Measurements from ENCODE around the gene PIP4K2A.

Gene PIP4K2A

DNA sequence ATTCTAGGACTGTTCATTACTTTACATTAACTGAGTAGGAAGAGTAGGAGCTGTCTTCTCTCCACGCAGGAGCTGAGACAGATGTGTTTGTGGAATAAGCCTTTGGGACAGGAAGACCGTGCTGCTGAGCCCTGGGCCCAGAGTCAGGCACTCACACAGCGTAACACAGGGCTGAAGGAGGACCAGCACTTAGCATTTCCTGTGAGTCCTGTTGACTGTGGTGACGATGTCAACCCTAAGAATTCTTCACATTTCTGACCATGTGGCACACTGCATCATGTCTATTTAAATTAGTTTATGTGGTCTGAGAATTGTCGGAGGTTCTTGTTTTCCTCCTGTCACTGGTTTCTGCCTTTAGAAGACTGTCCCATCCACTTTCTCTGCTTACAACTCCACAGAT, 117.2 kb downstream of the PIP4K2A start:
- peak; percentile 51 for ATAC-seq

DNA sequence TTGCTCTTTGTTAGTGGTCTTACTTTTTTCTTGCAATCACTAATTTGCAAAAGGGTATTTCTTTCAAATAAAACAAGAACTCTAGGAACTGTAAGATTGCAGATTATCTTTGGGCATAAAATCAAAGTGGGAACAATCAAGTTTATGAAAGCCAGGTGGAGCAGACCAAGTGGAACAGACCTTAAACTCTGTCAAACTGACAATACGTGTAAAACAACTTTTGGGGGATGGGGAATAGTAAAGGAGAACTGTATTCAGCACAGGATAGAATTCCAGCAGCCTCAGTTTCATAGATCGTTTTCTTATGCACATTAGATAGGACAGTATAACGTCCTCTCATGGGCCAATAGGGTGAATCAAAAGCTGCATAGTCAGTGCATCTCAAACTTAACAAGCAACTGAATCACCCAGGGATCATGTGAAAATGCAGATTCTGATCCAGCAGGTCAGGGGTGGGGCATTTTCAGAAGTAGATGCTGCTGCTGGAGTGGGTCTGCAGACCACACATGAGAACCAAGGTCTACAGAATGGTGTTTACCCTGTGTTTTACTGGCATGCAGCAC, 120.7 kb downstream of the PIP4K2A start:
- no peak for ATAC-seq
- no peak for TF ChIP-seq GLIS3 (CRISPR knock-in tag; IDR thresholded peaks at IDR 0.05)
- TF ChIP-seq CSDC2 (CRISPR knock-in tag; IDR thresholded peaks at IDR 0.05) = no peak
- no peak for TF ChIP-seq ARNTL (CRISPR knock-in tag; IDR thresholded peaks at IDR 0.05; ENCODE audit: borderline replicate concordance, low read depth)
- no peak for TF ChIP-seq ZC3H10 (CRISPR knock-in tag; IDR thresholded peaks at IDR 0.05)
- no peak for TF ChIP-seq ISL1 (CRISPR knock-in tag; IDR thresholded peaks at IDR 0.05)
- no peak for TF ChIP-seq BACH2 (CRISPR knock-in tag; IDR thresholded peaks at IDR 0.05; ENCODE audit: borderline replicate concordance)
- TF ChIP-seq RARB (CRISPR knock-in tag; IDR thresholded peaks at IDR 0.05) = no peak
- no peak for TF ChIP-seq ESRRG (CRISPR knock-in tag; IDR thresholded peaks at IDR 0.05)
- no peak for TF ChIP-seq SNAI2 (CRISPR knock-in tag; IDR thresholded peaks at IDR 0.05)
- TF ChIP-seq ZFP3 (CRISPR knock-in tag; IDR thresholded peaks at IDR 0.05) = no peak
- TF ChIP-seq, protein P1, sequence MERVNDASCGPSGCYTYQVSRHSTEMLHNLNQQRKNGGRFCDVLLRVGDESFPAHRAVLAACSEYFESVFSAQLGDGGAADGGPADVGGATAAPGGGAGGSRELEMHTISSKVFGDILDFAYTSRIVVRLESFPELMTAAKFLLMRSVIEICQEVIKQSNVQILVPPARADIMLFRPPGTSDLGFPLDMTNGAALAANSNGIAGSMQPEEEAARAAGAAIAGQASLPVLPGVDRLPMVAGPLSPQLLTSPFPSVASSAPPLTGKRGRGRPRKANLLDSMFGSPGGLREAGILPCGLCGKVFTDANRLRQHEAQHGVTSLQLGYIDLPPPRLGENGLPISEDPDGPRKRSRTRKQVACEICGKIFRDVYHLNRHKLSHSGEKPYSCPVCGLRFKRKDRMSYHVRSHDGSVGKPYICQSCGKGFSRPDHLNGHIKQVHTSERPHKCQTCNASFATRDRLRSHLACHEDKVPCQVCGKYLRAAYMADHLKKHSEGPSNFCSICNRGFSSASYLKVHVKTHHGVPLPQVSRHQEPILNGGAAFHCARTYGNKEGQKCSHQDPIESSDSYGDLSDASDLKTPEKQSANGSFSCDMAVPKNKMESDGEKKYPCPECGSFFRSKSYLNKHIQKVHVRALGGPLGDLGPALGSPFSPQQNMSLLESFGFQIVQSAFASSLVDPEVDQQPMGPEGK (CRISPR knock-in tag; IDR thresholded peaks at IDR 0.05; ENCODE audit: borderline replicate concordance) = no peak
- TF ChIP-seq ZFP30 (CRISPR knock-in tag; IDR thresholded peaks at IDR 0.05) = no peak
- TF ChIP-seq, protein P2, sequence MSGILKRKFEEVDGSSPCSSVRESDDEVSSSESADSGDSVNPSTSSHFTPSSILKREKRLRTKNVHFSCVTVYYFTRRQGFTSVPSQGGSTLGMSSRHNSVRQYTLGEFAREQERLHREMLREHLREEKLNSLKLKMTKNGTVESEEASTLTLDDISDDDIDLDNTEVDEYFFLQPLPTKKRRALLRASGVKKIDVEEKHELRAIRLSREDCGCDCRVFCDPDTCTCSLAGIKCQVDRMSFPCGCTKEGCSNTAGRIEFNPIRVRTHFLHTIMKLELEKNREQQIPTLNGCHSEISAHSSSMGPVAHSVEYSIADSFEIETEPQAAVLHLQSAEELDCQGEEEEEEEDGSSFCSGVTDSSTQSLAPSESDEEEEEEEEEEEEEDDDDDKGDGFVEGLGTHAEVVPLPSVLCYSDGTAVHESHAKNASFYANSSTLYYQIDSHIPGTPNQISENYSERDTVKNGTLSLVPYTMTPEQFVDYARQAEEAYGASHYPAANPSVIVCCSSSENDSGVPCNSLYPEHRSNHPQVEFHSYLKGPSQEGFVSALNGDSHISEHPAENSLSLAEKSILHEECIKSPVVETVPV (CRISPR knock-in tag; IDR thresholded peaks at IDR 0.05) = no peak

More for the DNA sequence above, 117.2 kb downstream of the PIP4K2A start:
- peak; percentile 60; the same call in 1 of the 2 replicates for TF ChIP-seq ESRRG (CRISPR knock-in tag; IDR thresholded peaks at IDR 0.05)
- no peak for TF ChIP-seq ZNF8 (CRISPR knock-in tag; IDR thresholded peaks at IDR 0.05)
- TF ChIP-seq PPARA (CRISPR knock-in tag; IDR thresholded peaks at IDR 0.05; ENCODE audit: borderline replicate concordance) = no peak
- TF ChIP-seq SNAI2 (CRISPR knock-in tag; IDR thresholded peaks at IDR 0.05) = no peak
- TF ChIP-seq OSR1 (CRISPR knock-in tag; IDR thresholded peaks at IDR 0.05) = no peak
- TF ChIP-seq ZFP30 (CRISPR knock-in tag; IDR thresholded peaks at IDR 0.05) = no peak
- no peak for TF ChIP-seq BACH2 (CRISPR knock-in tag; IDR thresholded peaks at IDR 0.05; ENCODE audit: borderline replicate concordance)

DNA sequence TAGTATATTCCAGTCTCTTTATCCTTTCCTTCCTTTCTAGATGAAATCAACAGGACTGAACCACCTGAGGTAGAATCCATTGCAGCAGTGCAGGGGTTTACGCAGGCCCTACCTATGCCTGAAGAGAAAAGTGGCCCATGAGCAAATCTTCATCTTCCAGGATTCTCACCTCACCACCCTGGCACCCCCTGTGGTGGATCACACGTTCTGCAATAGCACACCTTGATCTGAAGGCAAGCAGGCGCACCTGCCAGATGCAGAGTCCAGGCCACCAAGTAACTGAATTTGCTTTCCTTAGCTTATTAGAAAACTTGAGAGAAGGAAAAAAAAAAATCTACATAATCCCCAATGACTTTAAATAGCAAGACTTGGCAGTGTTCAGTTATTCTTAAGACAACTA, 121.4 kb downstream of the PIP4K2A start:
- no peak for ATAC-seq
- TF ChIP-seq TCF4 (CRISPR knock-in tag; IDR thresholded peaks at IDR 0.05; ENCODE audit: borderline replicate concordance) = no peak
- no peak for TF ChIP-seq TOX (CRISPR knock-in tag; IDR thresholded peaks at IDR 0.05; ENCODE audit: borderline replicate concordance)
- TF ChIP-seq, protein P3, sequence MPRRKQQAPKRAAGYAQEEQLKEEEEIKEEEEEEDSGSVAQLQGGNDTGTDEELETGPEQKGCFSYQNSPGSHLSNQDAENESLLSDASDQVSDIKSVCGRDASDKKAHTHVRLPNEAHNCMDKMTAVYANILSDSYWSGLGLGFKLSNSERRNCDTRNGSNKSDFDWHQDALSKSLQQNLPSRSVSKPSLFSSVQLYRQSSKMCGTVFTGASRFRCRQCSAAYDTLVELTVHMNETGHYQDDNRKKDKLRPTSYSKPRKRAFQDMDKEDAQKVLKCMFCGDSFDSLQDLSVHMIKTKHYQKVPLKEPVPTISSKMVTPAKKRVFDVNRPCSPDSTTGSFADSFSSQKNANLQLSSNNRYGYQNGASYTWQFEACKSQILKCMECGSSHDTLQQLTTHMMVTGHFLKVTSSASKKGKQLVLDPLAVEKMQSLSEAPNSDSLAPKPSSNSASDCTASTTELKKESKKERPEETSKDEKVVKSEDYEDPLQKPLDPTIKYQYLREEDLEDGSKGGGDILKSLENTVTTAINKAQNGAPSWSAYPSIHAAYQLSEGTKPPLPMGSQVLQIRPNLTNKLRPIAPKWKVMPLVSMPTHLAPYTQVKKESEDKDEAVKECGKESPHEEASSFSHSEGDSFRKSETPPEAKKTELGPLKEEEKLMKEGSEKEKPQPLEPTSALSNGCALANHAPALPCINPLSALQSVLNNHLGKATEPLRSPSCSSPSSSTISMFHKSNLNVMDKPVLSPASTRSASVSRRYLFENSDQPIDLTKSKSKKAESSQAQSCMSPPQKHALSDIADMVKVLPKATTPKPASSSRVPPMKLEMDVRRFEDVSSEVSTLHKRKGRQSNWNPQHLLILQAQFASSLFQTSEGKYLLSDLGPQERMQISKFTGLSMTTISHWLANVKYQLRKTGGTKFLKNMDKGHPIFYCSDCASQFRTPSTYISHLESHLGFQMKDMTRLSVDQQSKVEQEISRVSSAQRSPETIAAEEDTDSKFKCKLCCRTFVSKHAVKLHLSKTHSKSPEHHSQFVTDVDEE (CRISPR knock-in tag; IDR thresholded peaks at IDR 0.05) = no peak
- TF ChIP-seq RARB (CRISPR knock-in tag; IDR thresholded peaks at IDR 0.05) = no peak
- TF ChIP-seq GLIS3 (CRISPR knock-in tag; IDR thresholded peaks at IDR 0.05) = no peak
- TF ChIP-seq PPARA (CRISPR knock-in tag; IDR thresholded peaks at IDR 0.05; ENCODE audit: borderline replicate concordance) = no peak
- no peak for TF ChIP-seq ISL1 (CRISPR knock-in tag; IDR thresholded peaks at IDR 0.05)
- no peak for TF ChIP-seq ZNF70 (CRISPR knock-in tag; IDR thresholded peaks at IDR 0.05)
- TF ChIP-seq OSR1 (CRISPR knock-in tag; IDR thresholded peaks at IDR 0.05) = no peak
- TF ChIP-seq ZFP30 (CRISPR knock-in tag; IDR thresholded peaks at IDR 0.05) = no peak
- no peak for TF ChIP-seq ZNF565 (CRISPR knock-in tag; conservative IDR thresholded peaks at IDR 0.05; ENCODE audit: low read depth)
- TF ChIP-seq ZNF8 (CRISPR knock-in tag; IDR thresholded peaks at IDR 0.05) = no peak
- TF ChIP-seq, protein P1 (CRISPR knock-in tag; IDR thresholded peaks at IDR 0.05; ENCODE audit: borderline replicate concordance) = no peak
- TF ChIP-seq ESRRG (CRISPR knock-in tag; IDR thresholded peaks at IDR 0.05) = no peak
- TF ChIP-seq, protein P2 (CRISPR knock-in tag; IDR thresholded peaks at IDR 0.05) = no peak
- no peak for TF ChIP-seq ARNTL (CRISPR knock-in tag; IDR thresholded peaks at IDR 0.05; ENCODE audit: borderline replicate concordance, low read depth)
- TF ChIP-seq ZC3H10 (CRISPR knock-in tag; IDR thresholded peaks at IDR 0.05) = no peak

All from SK-N-SH treated with all-trans-retinoic acid at 6 μM for 48 hours (cell line).